ENCODE results near the gene DYRK3.

DNA sequence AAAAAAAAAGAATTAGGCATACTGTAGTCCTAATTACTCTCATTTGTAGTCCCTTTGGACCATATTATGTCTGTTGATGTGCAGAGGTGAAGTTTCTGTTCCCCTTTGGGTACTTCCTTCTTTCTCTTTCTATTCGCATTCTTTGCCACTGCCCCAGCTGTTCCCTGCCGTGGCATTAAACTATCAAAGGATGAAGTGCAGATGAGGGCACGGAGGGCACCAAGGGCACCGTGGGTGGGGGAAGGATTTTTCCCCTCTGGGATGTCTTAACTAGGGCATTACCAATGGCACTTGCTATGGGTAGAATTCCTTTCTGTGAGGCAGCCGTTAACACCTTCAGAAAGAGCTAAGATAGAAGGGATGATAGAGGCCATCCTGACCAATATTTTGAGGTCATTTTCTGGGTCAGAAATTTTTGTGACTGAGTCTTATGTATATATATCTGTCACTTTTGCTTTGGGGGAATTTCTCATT lies 44.4 kb downstream of the DYRK3 start:
- TF ChIP-seq, protein P1, sequence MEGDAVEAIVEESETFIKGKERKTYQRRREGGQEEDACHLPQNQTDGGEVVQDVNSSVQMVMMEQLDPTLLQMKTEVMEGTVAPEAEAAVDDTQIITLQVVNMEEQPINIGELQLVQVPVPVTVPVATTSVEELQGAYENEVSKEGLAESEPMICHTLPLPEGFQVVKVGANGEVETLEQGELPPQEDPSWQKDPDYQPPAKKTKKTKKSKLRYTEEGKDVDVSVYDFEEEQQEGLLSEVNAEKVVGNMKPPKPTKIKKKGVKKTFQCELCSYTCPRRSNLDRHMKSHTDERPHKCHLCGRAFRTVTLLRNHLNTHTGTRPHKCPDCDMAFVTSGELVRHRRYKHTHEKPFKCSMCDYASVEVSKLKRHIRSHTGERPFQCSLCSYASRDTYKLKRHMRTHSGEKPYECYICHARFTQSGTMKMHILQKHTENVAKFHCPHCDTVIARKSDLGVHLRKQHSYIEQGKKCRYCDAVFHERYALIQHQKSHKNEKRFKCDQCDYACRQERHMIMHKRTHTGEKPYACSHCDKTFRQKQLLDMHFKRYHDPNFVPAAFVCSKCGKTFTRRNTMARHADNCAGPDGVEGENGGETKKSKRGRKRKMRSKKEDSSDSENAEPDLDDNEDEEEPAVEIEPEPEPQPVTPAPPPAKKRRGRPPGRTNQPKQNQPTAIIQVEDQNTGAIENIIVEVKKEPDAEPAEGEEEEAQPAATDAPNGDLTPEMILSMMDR (conservative IDR thresholded peaks at IDR 0.05 in 1 of 2, IDR thresholded peaks at IDR 0.05 in 1 of 2; ENCODE audit: extremely low read depth in 1 of 2, insufficient read depth in 1 of 2, low read depth in 1 of 2, low read length in 2 of 2): no peak
- no peak for TF ChIP-seq EZH2 (IDR thresholded peaks at IDR 0.05; ENCODE audit: borderline replicate concordance, low read length)

Measured in mammary epithelial cell (primary cell).